ENCODE data around the gene SSTR5. TPM values are rescaled to one million over a fixed set of nuclear protein-coding genes. Genes with fewer than 3 reads are reported as not detected.
A peak's percentile ranks its signal among the peaks of the same experiment; 100 is the strongest.

SSTR5 gene
- total and polyA plus RNA-seq, 8 donors, result 0.11 TPM; not detected in 7

- intact Hi-C loops (cut with DNase I), result no loop called here
- TF ChIP-seq, protein P1, sequence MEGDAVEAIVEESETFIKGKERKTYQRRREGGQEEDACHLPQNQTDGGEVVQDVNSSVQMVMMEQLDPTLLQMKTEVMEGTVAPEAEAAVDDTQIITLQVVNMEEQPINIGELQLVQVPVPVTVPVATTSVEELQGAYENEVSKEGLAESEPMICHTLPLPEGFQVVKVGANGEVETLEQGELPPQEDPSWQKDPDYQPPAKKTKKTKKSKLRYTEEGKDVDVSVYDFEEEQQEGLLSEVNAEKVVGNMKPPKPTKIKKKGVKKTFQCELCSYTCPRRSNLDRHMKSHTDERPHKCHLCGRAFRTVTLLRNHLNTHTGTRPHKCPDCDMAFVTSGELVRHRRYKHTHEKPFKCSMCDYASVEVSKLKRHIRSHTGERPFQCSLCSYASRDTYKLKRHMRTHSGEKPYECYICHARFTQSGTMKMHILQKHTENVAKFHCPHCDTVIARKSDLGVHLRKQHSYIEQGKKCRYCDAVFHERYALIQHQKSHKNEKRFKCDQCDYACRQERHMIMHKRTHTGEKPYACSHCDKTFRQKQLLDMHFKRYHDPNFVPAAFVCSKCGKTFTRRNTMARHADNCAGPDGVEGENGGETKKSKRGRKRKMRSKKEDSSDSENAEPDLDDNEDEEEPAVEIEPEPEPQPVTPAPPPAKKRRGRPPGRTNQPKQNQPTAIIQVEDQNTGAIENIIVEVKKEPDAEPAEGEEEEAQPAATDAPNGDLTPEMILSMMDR (IDR thresholded peaks at IDR 0.05), result no peak
- H3K4me3 ChIP-seq, result no peak overlapping the region
- peaks cover 0 to 3% of the 10 kb centered on the region in 2 donors for H3K4me1 ChIP-seq
- peaks cover 10 to 96% of the 10 kb centered on the region in 2 donors for H3K27me3 ChIP-seq
- no peaks in the 10 kb centered on the region for H3K9me3 ChIP-seq
- DNase-seq (no peak), ATAC-seq (no peak)
- no peaks in the 10 kb centered on the region for H3K36me3 ChIP-seq
- no peak overlapping the region for H3K27ac ChIP-seq
Measured at GRCh38 chr16:1101133-1101532, 28.6 kb downstream of the SSTR5 start.

GRCh38 chr16:1101573-1102332, 29.2 kb downstream of the SSTR5 start:
- TF ChIP-seq, protein P1 (IDR thresholded peaks at IDR 0.05), result no peak
- DNase-seq, result no peak
- Histone ChIP-seq H3K36me3 (no peaks in the 10 kb centered on the region), H3K4me1 (peaks cover 0 to 3% of the 10 kb centered on the region in 2 donors), H3K4me3 (no peak overlapping the region), H3K27ac (no peak overlapping the region), H3K9me3 (no peaks in the 10 kb centered on the region), H3K27me3 (peaks cover 10 to 96% of the 10 kb centered on the region in 2 donors)
- no peak for ATAC-seq
- intact Hi-C loops (cut with DNase I), result no loop called here

DNA sequence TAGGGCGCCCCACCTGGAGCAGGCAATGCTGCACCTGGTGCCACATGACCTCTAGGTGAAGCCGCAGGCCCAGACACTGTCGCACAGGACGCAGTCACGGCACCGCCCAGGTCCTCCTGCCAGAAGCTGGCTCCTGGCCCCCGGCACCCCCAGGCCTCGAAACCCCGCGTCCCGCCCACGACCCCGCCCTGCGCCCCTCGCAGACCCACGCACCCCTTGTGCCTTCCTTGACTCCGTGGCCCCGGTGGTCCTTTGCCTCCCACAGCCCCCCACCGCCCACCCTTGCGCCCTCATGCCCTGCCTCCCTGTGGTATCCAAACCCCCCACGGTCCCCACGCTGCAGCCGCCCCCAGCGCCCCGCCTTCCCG, 29.8 kb downstream of the SSTR5 start:
- DNase-seq (no peak), ATAC-seq (no peak)
- TF ChIP-seq, protein P1 (IDR thresholded peaks at IDR 0.05), result no peak
- peaks cover 0 to 3% of the 10 kb centered on the region in 2 donors for H3K4me1 ChIP-seq
- peaks cover 10 to 96% of the 10 kb centered on the region in 2 donors for H3K27me3 ChIP-seq
- no peaks in the 10 kb centered on the region for H3K36me3 ChIP-seq
- H3K9me3 ChIP-seq, result no peaks in the 10 kb centered on the region
- intact Hi-C loops (cut with DNase I), result no loop called here
- no peak overlapping the region for H3K27ac ChIP-seq
- H3K4me3 ChIP-seq, result no peak overlapping the region

DNA sequence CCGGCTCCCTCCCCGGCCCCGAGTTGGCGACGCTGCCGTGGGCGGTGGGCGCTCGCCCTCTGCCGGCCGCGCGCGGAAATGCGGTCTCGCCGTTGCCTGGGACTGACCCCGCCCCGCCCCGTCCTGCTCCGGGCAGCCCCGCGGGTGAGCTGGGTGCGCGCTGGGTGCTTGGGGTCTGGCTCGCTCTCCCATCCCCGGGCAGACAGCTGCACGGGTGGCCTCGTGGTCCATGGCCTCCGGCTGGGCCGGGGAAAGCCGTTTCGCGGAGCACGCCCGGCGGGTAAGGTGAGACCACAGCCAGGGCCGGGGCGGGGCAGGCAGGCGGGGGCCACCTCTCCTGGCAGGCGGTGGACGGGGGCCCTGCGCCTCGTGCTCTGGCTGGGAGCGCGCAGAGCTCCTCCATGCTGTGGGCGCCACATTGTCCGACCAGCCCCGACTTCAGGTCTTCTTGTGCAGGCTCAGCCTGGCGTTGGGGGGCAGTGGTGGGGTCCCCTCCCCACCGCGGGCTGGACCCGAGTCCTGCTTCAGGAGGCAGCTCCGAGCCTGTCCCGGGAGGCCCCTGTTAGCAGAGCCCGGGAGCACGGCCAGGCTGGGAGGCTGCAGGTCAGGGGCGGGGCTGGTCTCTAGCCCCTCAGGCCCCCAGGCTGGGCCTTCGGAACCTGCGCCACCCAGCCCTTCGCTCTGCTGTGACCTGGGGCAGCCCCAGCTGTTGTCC, 30.5 kb downstream of the SSTR5 start:
- no peak overlapping the region for H3K27ac ChIP-seq
- H3K36me3 ChIP-seq, result no peaks in the 10 kb centered on the region
- TF ChIP-seq, protein P1 (IDR thresholded peaks at IDR 0.05), result peak; percentile 57 to 75
- peaks cover 0 to 3% of the 10 kb centered on the region in 2 donors for H3K4me1 ChIP-seq
- ATAC-seq (peak; percentile 84), DNase-seq (peak in 2 of 4 donors; percentile 40 to 92)
- no peak overlapping the region for H3K4me3 ChIP-seq
- intact Hi-C loops (cut with DNase I), result no loop called here
- peaks cover 10 to 96% of the 10 kb centered on the region in 2 donors for H3K27me3 ChIP-seq
- H3K9me3 ChIP-seq, result no peaks in the 10 kb centered on the region

- Histone ChIP-seq H3K36me3 (no peaks in the 10 kb centered on the region), H3K4me1 (peaks cover 0 to 3% of the 10 kb centered on the region in 2 donors), H3K4me3 (no peak overlapping the region), H3K9me3 (no peaks in the 10 kb centered on the region), H3K27me3 (peaks cover 10 to 96% of the 10 kb centered on the region in 2 donors), H3K27ac (no peak overlapping the region)
- no peak for DNase-seq
- intact Hi-C loops (cut with DNase I), result no loop called here
- no peak for ATAC-seq
- TF ChIP-seq, protein P1 (IDR thresholded peaks at IDR 0.05), result no peak
Measured at GRCh38 chr16:1103636-1103980, 31.1 kb downstream of the SSTR5 start.
